Endothelial cell of umbilical vein (primary cell): ENCODE data around the gene SCAMP1. TPM values are rescaled to one million over a fixed set of nuclear protein-coding genes. Genes with fewer than 3 reads are reported as not detected.
"Not testable (repeated sequence)": the region's sequence is repeated elsewhere in the genome, so short reads cannot be mapped to it uniquely, and the experiment has no call there.

ENCODE experiments used
- BruUV-seq: library from RNA; stranded (reverse); fragments of 400-500 nt; replicated peaks from 2 replicates; lab custom pipeline; 2021; lab: Mats Ljungman, UMichigan
- CTCF ChIA-PET: fragments of 300-600, 350-600 bp; sonication (Branson Sonifier 250); formaldehyde crosslinking; loops from one replicate; lab custom pipeline; 2021; ENCODE audit warnings: antibody characterized with exemption, inconsistent platforms; lab: Charles Lee
- POLR2A ChIA-PET: fragments of 300-600, 350-600 bp; sonication (Branson Sonifier 250); formaldehyde crosslinking; loops from one replicate; lab custom pipeline; 2021; ENCODE audit warnings: antibody characterized with exemption, inconsistent platforms; lab: Charles Lee
- DNase-seq: peaks from one replicate; pipeline ENCODE4 v3.0.0-alpha.2; 2011; ENCODE audit warnings: low read depth, low spot score
- FAIRE-seq: peaks from 2 replicates; lab custom pipeline; 2011; peaks lifted over from hg19 to GRCh38; lab: Jason Lieb, UNC
- H2AFZ ChIP-seq: 2 replicates; pipeline ENCODE4 v1.6.0; 2012; ENCODE audit warnings: low read depth, low read length, control low read depth, inconsistent platforms
- H3K27ac ChIP-seq: 2 replicates; pipeline ENCODE4 v1.5.1; 2011; ENCODE audit warnings: low read depth, mild to moderate bottlenecking, control low read depth, low read length, moderate library complexity; ENCODE audit not compliant: insufficient read depth
- H3K27me3 ChIP-seq, 2 experiments: 2 replicates each; pipeline versions ENCODE4 v1.6.0 to v1.6.1; 2011; ENCODE audit warnings: low read length in 2 of 2, mixed read lengths in 1 of 2; ENCODE audit not compliant: control insufficient read depth in 2 of 2, insufficient read depth in 2 of 2
- H3K36me3 ChIP-seq, 2 experiments: 2 replicates in 1 of 2; 3 replicates in 1 of 2; pipeline ENCODE4 v1.5.1; 2011; ENCODE audit warnings: low read length in 2 of 2, mild to moderate bottlenecking in 1 of 2, moderate library complexity in 1 of 2; ENCODE audit not compliant: control insufficient read depth in 2 of 2, insufficient read depth in 2 of 2; ENCODE audit errors: extremely low read depth in 1 of 2
- H3K4me1 ChIP-seq: 3 replicates; pipeline ENCODE4 v1.5.1; 2011; ENCODE audit warnings: mild to moderate bottlenecking, low read length; ENCODE audit not compliant: control insufficient read depth, insufficient read depth; ENCODE audit errors: extremely low read depth
- H3K4me2 ChIP-seq: 2 replicates; pipeline ENCODE4 v1.6.1; 2011; ENCODE audit warnings: low read length, control low read depth, mixed read lengths; ENCODE audit not compliant: insufficient read depth
- H3K4me3 ChIP-seq, 3 experiments: fragments of 200-600 bp in 1 of 3; sonication (generic), shearing (Covaris generic) in 1 of 3; replicated peaks in 1 of 3; 2 replicates each; pipeline ENCODE4 v1.5.1; 2011 to 2016; ENCODE audit warnings: control low read depth in 3 of 3, low read length in 3 of 3, mild to moderate bottlenecking in 2 of 3, inconsistent platforms in 1 of 3, low read depth in 1 of 3, moderate library complexity in 1 of 3; ENCODE audit not compliant: insufficient read depth in 1 of 3
- H3K79me2 ChIP-seq: 2 replicates; pipeline ENCODE4 v1.6.0; 2012; ENCODE audit warnings: low read length, inconsistent platforms; ENCODE audit not compliant: control insufficient read depth, insufficient read depth
- H3K9ac ChIP-seq: replicated peaks from 2 replicates; pipeline ENCODE3; 2011; ENCODE audit warnings: low read length, control low read depth; ENCODE audit not compliant: insufficient read depth; ENCODE audit errors: extremely low read depth
- H3K9me1 ChIP-seq: replicated peaks from 3 replicates; pipeline ENCODE4 v1.6.0; 2011; ENCODE audit warnings: mild to moderate bottlenecking, low read length; ENCODE audit not compliant: control insufficient read depth, insufficient read depth; ENCODE audit errors: extremely low read depth
- H3K9me3 ChIP-seq: replicated peaks from 2 replicates; pipeline ENCODE4 v1.5.1; 2012; ENCODE audit warnings: low read length, inconsistent platforms; ENCODE audit not compliant: control insufficient read depth, insufficient read depth
- H4K20me1 ChIP-seq: replicated peaks from 2 replicates; pipeline ENCODE3; 2011; ENCODE audit warnings: mild to moderate bottlenecking, low read length; ENCODE audit not compliant: control insufficient read depth, insufficient read depth; ENCODE audit errors: extremely low read depth
- EZH2 ChIP-seq: IDR thresholded peaks from 2 replicates; pipeline ENCODE4 v1.6.1; 2012; ENCODE audit warnings: borderline replicate concordance, low read depth, mild to moderate bottlenecking, moderate library complexity, low read length, inconsistent platforms; ENCODE audit not compliant: severe bottlenecking
- FOS ChIP-seq: IDR thresholded peaks from 2 replicates; pipeline ENCODE4 v1.6.1; 2011; ENCODE audit warnings: mild to moderate bottlenecking, low read length, moderate library complexity, borderline replicate concordance; ENCODE audit not compliant: insufficient read depth
- GATA2 ChIP-seq: IDR thresholded peaks from 2 replicates; pipeline ENCODE4 v1.7.0; 2011; ENCODE audit warnings: low read depth, mild to moderate bottlenecking, moderate library complexity, mixed read lengths, low read length; ENCODE audit not compliant: insufficient read length, insufficient read depth
- JUN ChIP-seq: IDR thresholded peaks from 2 replicates; pipeline ENCODE4 v1.6.1; 2011; ENCODE audit warnings: borderline replicate concordance, low read depth; ENCODE audit not compliant: insufficient read length, insufficient read depth
- MYC ChIP-seq: IDR thresholded peaks from one replicate; pipeline ENCODE4 v1.6.1; 2011; ENCODE audit warnings: mild to moderate bottlenecking, low read depth, low read length
- POLR2A ChIP-seq: IDR thresholded peaks from 2 replicates; pipeline ENCODE4 v1.6.1; 2012; ENCODE audit warnings: low read depth, mild to moderate bottlenecking, control low read depth, low read length
- POLR2AphosphoS5 ChIP-seq: IDR thresholded peaks from 2 replicates; pipeline ENCODE4 v1.6.1; 2012; ENCODE audit warnings: low read depth, mild to moderate bottlenecking, control low read depth, low read length, moderate library complexity; ENCODE audit not compliant: insufficient read depth
- dilution Hi-C: fragments of 300-500 bp; cut with MboI; formaldehyde crosslinking; loops from one replicate; pipeline ENCODE4 v1.15.0; 2019; ENCODE audit warnings: low sequenced_read_pairs; ENCODE audit not compliant: extremely low pct_ligation_motif_present
- intact Hi-C: fragments of 100-400 bp; cut with micrococcal nuclease; formaldehyde crosslinking; loops from one replicate; pipeline ENCODE4 v1.10.0; 2022
- polyA plus RNA-seq, 4 experiments: library from polyadenylated mRNA; depleted of rRNA in 3 of 4; stranded (reverse) in 3 of 4; unstranded in 1 of 4; fragments of >200 nt; gene quantifications; 2 replicates each; pipeline versions ENCODE4 v1.2.1 to v1.2.3, GENCODE V29; 2011 to 2012; ENCODE audit warnings: missing spikeins in 1 of 4
- total RNA-seq: library from RNA; stranded (reverse); gene quantifications from 2 replicates; pipeline ENCODE4 v1.2.3, GENCODE V29; 2021
- TF ChIP-seq, protein P1 (sequence below), 2 donors: IDR thresholded peaks; 1 replicate in 1 of 2; 2 replicates in 1 of 2; pipeline ENCODE4 v1.5.1; 2011; ENCODE audit warnings: low read length in 2 of 2, mild to moderate bottlenecking in 2 of 2, moderate library complexity in 2 of 2, control low read depth in 1 of 2, inconsistent platforms in 1 of 2, low read depth in 1 of 2; ENCODE audit not compliant: insufficient read depth in 1 of 2; ENCODE audit errors: extremely low read depth in 1 of 2
- TF ChIP-seq, protein P2 (sequence below): IDR thresholded peaks from 2 replicates; pipeline ENCODE4 v1.6.1; 2011; ENCODE audit not compliant: insufficient read depth, insufficient read length

The SCAMP1 gene
- total and polyA plus RNA-seq, 2 donors (not counting 3 experiments of a cell fraction or from before 2014, with no cell fraction given), result 13.7 to 29.0 TPM

DNA sequence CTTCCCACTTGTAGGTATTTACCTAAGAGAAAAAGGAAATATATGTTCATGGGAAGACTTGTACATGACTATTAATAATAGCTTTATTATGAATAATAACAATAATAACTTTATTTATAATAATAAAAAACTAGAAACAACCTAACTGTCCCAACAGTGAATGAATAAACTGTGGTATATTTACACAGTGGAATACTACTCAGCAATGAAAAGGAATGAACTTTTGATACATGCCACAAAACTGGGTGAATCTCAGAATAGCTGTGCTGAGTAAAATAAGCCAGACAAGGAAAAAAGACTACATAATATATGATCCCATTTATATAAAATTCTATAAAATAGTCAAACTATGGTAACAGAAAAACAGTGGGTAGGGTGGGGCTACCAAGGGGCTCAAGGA, 88.7 kb downstream of the SCAMP1 start:
- Histone ChIP-seq H4K20me1 (no peaks in the 10 kb centered on the region), H3K36me3 (no peaks in the 10 kb centered on the region), H3K9me3 (no peaks in the 10 kb centered on the region), H3K79me2 (no peaks in the 10 kb centered on the region), H3K9me1 (no peaks in the 10 kb centered on the region), H3K27me3 (no peaks in the 10 kb centered on the region), H2AFZ (no peak overlapping the region), H3K4me3 (no peak overlapping the region), H3K4me2 (no peak overlapping the region), H3K27ac (no peak overlapping the region), H3K4me1 (no peaks in the 10 kb centered on the region), H3K9ac (no peak overlapping the region)
- POLR2A ChIA-PET, result no interaction called here
- intact Hi-C loops, result no loop called here
- FAIRE-seq (no peak), DNase-seq (no peak)
- BruUV-seq, result no TSS peak
- CTCF ChIA-PET, result no interaction called here
- TF ChIP-seq GATA2 (no peak), JUN (no peak), EZH2 (no peak), FOS (no peak), POLR2A (no peak), MYC (no peak), POLR2AphosphoS5 (no peak)
- TF ChIP-seq, protein P1, sequence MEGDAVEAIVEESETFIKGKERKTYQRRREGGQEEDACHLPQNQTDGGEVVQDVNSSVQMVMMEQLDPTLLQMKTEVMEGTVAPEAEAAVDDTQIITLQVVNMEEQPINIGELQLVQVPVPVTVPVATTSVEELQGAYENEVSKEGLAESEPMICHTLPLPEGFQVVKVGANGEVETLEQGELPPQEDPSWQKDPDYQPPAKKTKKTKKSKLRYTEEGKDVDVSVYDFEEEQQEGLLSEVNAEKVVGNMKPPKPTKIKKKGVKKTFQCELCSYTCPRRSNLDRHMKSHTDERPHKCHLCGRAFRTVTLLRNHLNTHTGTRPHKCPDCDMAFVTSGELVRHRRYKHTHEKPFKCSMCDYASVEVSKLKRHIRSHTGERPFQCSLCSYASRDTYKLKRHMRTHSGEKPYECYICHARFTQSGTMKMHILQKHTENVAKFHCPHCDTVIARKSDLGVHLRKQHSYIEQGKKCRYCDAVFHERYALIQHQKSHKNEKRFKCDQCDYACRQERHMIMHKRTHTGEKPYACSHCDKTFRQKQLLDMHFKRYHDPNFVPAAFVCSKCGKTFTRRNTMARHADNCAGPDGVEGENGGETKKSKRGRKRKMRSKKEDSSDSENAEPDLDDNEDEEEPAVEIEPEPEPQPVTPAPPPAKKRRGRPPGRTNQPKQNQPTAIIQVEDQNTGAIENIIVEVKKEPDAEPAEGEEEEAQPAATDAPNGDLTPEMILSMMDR (IDR thresholded peaks at IDR 0.05; ENCODE audit: extremely low read depth in 1 of 2, insufficient read depth in 1 of 2, low read depth in 1 of 2, low read length in 2 of 2), result no peak
- TF ChIP-seq, protein P2, sequence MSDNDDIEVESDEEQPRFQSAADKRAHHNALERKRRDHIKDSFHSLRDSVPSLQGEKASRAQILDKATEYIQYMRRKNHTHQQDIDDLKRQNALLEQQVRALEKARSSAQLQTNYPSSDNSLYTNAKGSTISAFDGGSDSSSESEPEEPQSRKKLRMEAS, result no peak
- dilution Hi-C loops, result no loop called here

DNA sequence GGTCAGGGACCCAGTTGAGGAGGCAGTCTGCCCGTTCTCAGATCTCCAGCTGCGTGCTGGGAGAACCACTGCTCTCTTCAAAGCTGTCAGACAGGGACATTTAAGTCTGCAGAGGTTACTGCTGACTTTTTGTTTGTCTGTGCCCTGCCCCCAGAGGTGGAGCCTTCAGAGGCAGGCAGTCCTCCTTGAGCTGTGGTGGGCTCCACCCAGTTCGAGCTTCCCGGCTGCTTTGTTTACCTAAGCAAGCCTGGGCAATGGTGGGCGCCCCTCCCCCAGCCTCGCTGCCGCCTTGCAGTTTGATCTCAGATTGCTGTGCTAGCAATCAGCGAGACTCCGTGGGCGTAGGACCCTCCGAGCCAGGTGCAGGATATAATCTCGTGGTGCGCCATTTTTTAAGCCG, 97.1 kb downstream of the SCAMP1 start:
- H3K9ac ChIP-seq, H3K27ac ChIP-seq, H2AFZ ChIP-seq, H3K79me2 ChIP-seq, H3K4me3 ChIP-seq, H3K36me3 ChIP-seq, BruUV-seq, DNase-seq, intact Hi-C loops, H3K4me2 ChIP-seq, FAIRE-seq, H4K20me1 ChIP-seq, CTCF ChIA-PET, H3K4me1 ChIP-seq, dilution Hi-C loops, POLR2A ChIA-PET, H3K9me1 ChIP-seq, H3K27me3 ChIP-seq, H3K9me3 ChIP-seq: not testable (repeated sequence)
